Measurements from ENCODE around the gene ZIC3.

- no peak for TF ChIP-seq CTCF (IDR thresholded peaks at IDR 0.05)
- no peak for TF ChIP-seq POLR2A (IDR thresholded peaks at IDR 0.05)
Measured at GRCh38 chrX:137563681-137564651, 2.0 kb upstream of the ZIC3 start.

Measured in Peyer's patch (tissue), 4 donors.